ENCODE data around the gene PTPN20. TPM values are rescaled to one million over a fixed set of nuclear protein-coding genes. Genes with fewer than 3 reads are reported as not detected.
A peak's percentile ranks its signal among the peaks of the same experiment; 100 is the strongest.

PTPN20 gene
- total RNA-seq, 3 donors from 2014 or later (not counting 1 experiment from before 2014, with no cell fraction given), result 0.78 to 1.6 TPM; not detected in 1

GRCh38 chr10:47024046-47024322 lies 112.8 kb downstream of the PTPN20 start:
- peak overlapping the region in 1 of 2 donors; percentile 6 for H3K27ac Mint-ChIP-seq
- WGBS (ENCODE audit: insufficient coverage), result no CpG with 5 or more reads among the region's 1 CpG

GRCh38 chr10:47024399-47025252 lies 113.4 kb downstream of the PTPN20 start:
- TF ChIP-seq, protein P1, sequence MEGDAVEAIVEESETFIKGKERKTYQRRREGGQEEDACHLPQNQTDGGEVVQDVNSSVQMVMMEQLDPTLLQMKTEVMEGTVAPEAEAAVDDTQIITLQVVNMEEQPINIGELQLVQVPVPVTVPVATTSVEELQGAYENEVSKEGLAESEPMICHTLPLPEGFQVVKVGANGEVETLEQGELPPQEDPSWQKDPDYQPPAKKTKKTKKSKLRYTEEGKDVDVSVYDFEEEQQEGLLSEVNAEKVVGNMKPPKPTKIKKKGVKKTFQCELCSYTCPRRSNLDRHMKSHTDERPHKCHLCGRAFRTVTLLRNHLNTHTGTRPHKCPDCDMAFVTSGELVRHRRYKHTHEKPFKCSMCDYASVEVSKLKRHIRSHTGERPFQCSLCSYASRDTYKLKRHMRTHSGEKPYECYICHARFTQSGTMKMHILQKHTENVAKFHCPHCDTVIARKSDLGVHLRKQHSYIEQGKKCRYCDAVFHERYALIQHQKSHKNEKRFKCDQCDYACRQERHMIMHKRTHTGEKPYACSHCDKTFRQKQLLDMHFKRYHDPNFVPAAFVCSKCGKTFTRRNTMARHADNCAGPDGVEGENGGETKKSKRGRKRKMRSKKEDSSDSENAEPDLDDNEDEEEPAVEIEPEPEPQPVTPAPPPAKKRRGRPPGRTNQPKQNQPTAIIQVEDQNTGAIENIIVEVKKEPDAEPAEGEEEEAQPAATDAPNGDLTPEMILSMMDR (IDR thresholded peaks at IDR 0.05), result peak; percentile 33
- DNase-seq (peak in 1 of 2 donors; percentile 83), ATAC-seq (peak in 1 of 3 donors; percentile 59)
- intact Hi-C loops (cut with micrococcal nuclease), result loop anchor here (1.0 kb wide), 1 partner anchor 316 kb away; no protein-coding TSS in a partner anchor
- no peak overlapping the region for H3K27ac Mint-ChIP-seq
- H3K4me3 Mint-ChIP-seq, result no peak overlapping the region
- H3K36me3 Mint-ChIP-seq, result no peaks in the 10 kb centered on the region
- H3K36me3 ChIP-seq (ENCODE audit: control insufficient read depth, insufficient read depth, low read length), result no peaks in the 10 kb centered on the region
- H3K9me3 ChIP-seq (ENCODE audit: control insufficient read depth, insufficient read depth, low read length), result no peaks in the 10 kb centered on the region
- H3K4me1 Mint-ChIP-seq, result peaks cover 0 to 9% of the 10 kb centered on the region in 2 donors
- H3K9me3 Mint-ChIP-seq, result peaks cover 0 to 6% of the 10 kb centered on the region in 2 donors
- 30% methylated on average over 9 of the region's 9 CpGs for WGBS (ENCODE audit: insufficient coverage)
- H3K4me1 ChIP-seq (ENCODE audit: control insufficient read depth, insufficient read depth, low read length), result no peaks in the 10 kb centered on the region
- H3K27me3 Mint-ChIP-seq (ENCODE audit: low read depth in 2 of 2), result no peaks in the 10 kb centered on the region
- H3K4me3 ChIP-seq (ENCODE audit: low read length), result no peak overlapping the region
- H3K27ac ChIP-seq (ENCODE audit: low read length), result no peak overlapping the region
- no peaks in the 10 kb centered on the region for H3K27me3 ChIP-seq (ENCODE audit: control insufficient read depth, insufficient read depth, low read length)

More at GRCh38 chr10:47024046-47024322, 112.8 kb downstream of the PTPN20 start:
- no peak for ATAC-seq
- Histone ChIP-seq H3K4me3 (ENCODE audit: low read length) (no peak overlapping the region), H3K4me1 (ENCODE audit: control insufficient read depth, insufficient read depth, low read length) (no peaks in the 10 kb centered on the region), H3K9me3 (ENCODE audit: control insufficient read depth, insufficient read depth, low read length) (no peaks in the 10 kb centered on the region), H3K36me3 (ENCODE audit: control insufficient read depth, insufficient read depth, low read length) (no peaks in the 10 kb centered on the region), H3K27ac (ENCODE audit: low read length) (no peak overlapping the region), H3K27me3 (ENCODE audit: control insufficient read depth, insufficient read depth, low read length) (no peaks in the 10 kb centered on the region)
- no peaks in the 10 kb centered on the region for H3K36me3 Mint-ChIP-seq
- TF ChIP-seq, protein P1 (IDR thresholded peaks at IDR 0.05), result no peak
- H3K4me3 Mint-ChIP-seq, result no peak overlapping the region
- no peak for DNase-seq
- intact Hi-C loops (cut with micrococcal nuclease), result loop anchor here (1.0 kb wide), 1 partner anchor 316 kb away; no protein-coding TSS in a partner anchor
- H3K27me3 Mint-ChIP-seq (ENCODE audit: low read depth in 2 of 2), result no peaks in the 10 kb centered on the region
- peaks cover 0 to 6% of the 10 kb centered on the region in 2 donors for H3K9me3 Mint-ChIP-seq
- peaks cover 0 to 9% of the 10 kb centered on the region in 2 donors for H3K4me1 Mint-ChIP-seq

- H3K4me3 ChIP-seq (ENCODE audit: low read length), result no peak overlapping the region
- no peak overlapping the region for H3K4me3 Mint-ChIP-seq
- WGBS (ENCODE audit: insufficient coverage), result 77% methylated on average over 4 of the region's 4 CpGs
- H3K27ac ChIP-seq (ENCODE audit: low read length), result no peak overlapping the region
- ATAC-seq (no peak), DNase-seq (no peak)
- no peaks in the 10 kb centered on the region for H3K36me3 Mint-ChIP-seq
- no peaks in the 10 kb centered on the region for H3K36me3 ChIP-seq (ENCODE audit: control insufficient read depth, insufficient read depth, low read length)
- H3K27me3 ChIP-seq (ENCODE audit: control insufficient read depth, insufficient read depth, low read length), result no peaks in the 10 kb centered on the region
- no peak overlapping the region for H3K27ac Mint-ChIP-seq
- no peaks in the 10 kb centered on the region for H3K27me3 Mint-ChIP-seq (ENCODE audit: low read depth in 2 of 2)
- H3K4me1 ChIP-seq (ENCODE audit: control insufficient read depth, insufficient read depth, low read length), result no peaks in the 10 kb centered on the region
- H3K9me3 Mint-ChIP-seq, result peaks cover 0 to 6% of the 10 kb centered on the region in 2 donors
- H3K9me3 ChIP-seq (ENCODE audit: control insufficient read depth, insufficient read depth, low read length), result no peaks in the 10 kb centered on the region
- intact Hi-C loops (cut with micrococcal nuclease), result no loop called here
- TF ChIP-seq, protein P1 (IDR thresholded peaks at IDR 0.05), result no peak
- H3K4me1 Mint-ChIP-seq, result peaks cover 0 to 9% of the 10 kb centered on the region in 2 donors
Observed at GRCh38 chr10:47025253-47025539, 114.0 kb downstream of the PTPN20 start.
